Fibroblast of lung (primary cell): ENCODE data around the gene RNU4-1. TPM values are rescaled to one million over a fixed set of nuclear protein-coding genes. Genes with fewer than 3 reads are reported as not detected.

Experiments used
- DNase-seq, 2 donors: peaks; one replicate each; pipeline versions ENCODE4 v3.0.0 to v3.0.0-alpha.2; 2010; ENCODE audit warnings: low read depth in 2 of 2
- H2AFZ ChIP-seq: 2 replicates; pipeline ENCODE4 v1.5.1; 2012; ENCODE audit warnings: low read length, control low read depth, inconsistent platforms
- H3K27ac ChIP-seq: 2 replicates; pipeline ENCODE4 v1.5.1; 2011; ENCODE audit warnings: low read length, control low read depth; ENCODE audit not compliant: insufficient read depth
- H3K27me3 ChIP-seq: 2 replicates; pipeline ENCODE4 v1.5.1; 2011; ENCODE audit warnings: mild to moderate bottlenecking, low read length; ENCODE audit not compliant: control insufficient read depth, insufficient read depth
- H3K36me3 ChIP-seq: 2 replicates; pipeline ENCODE4 v1.5.1; 2011; ENCODE audit warnings: low read length; ENCODE audit not compliant: control insufficient read depth, insufficient read depth
- H3K4me1 ChIP-seq: 2 replicates; pipeline ENCODE4 v1.5.1; 2011; ENCODE audit warnings: low read length; ENCODE audit not compliant: control insufficient read depth, insufficient read depth; ENCODE audit errors: extremely low read depth
- H3K4me2 ChIP-seq: 2 replicates; pipeline ENCODE4 v1.5.1; 2011; ENCODE audit warnings: low read length, control low read depth; ENCODE audit not compliant: insufficient read depth; ENCODE audit errors: extremely low read depth
- H3K4me3 ChIP-seq, 4 experiments: fragments of 200-600 bp in 1 of 4; sonication (generic) in 1 of 4; replicated peaks in 1 of 4; 2 replicates each; pipeline ENCODE4 v1.5.1; 2011 to 2016; ENCODE audit warnings: low read length in 4 of 4, low read depth in 3 of 4, mild to moderate bottlenecking in 3 of 4, control low read depth in 2 of 4, inconsistent platforms in 1 of 4, mixed read lengths in 1 of 4; ENCODE audit not compliant: insufficient read depth in 1 of 4; ENCODE audit errors: control extremely low read depth in 1 of 4
- H3K79me2 ChIP-seq: 2 replicates; pipeline ENCODE4 v1.5.1; 2012; ENCODE audit warnings: mild to moderate bottlenecking, low read length, inconsistent platforms; ENCODE audit not compliant: control insufficient read depth, insufficient read depth
- H3K9ac ChIP-seq: 2 replicates; pipeline ENCODE4 v1.5.1; 2011; ENCODE audit warnings: mild to moderate bottlenecking, low read length, control low read depth; ENCODE audit not compliant: insufficient read depth
- H3K9me3 ChIP-seq: 2 replicates; pipeline ENCODE4 v1.5.1; 2012; ENCODE audit warnings: low read depth, low read length; ENCODE audit not compliant: control insufficient read depth, insufficient read depth
- H4K20me1 ChIP-seq: 2 replicates; pipeline ENCODE4 v1.5.1; 2011; ENCODE audit warnings: low read length; ENCODE audit not compliant: control insufficient read depth, insufficient read depth; ENCODE audit errors: extremely low read depth
- CTCF ChIP-seq, 2 donors: IDR thresholded peaks in 1 of 2; conservative IDR thresholded peaks in 1 of 2; 1 replicate in 1 of 2; 2 replicates in 1 of 2; pipeline ENCODE4 v1.5.1; 2011 to 2012; ENCODE audit warnings: low read length in 2 of 2, control low read depth in 1 of 2, inconsistent platforms in 1 of 2, low read depth in 1 of 2, mild to moderate bottlenecking in 1 of 2
- EZH2 ChIP-seq: IDR thresholded peaks from 2 replicates; pipeline ENCODE4 v1.5.1; 2012; ENCODE audit warnings: low read length, control low read depth, mild to moderate bottlenecking; ENCODE audit errors: missing control alignments
- polyA plus RNA-seq, 2 donors: library from polyadenylated mRNA; depleted of rRNA in 1 of 2; stranded (reverse) in 1 of 2; unstranded in 1 of 2; fragments of >200 nt; gene quantifications; 2 replicates each; pipeline ENCODE4 v1.2.1, GENCODE V29; 2011 to 2012; ENCODE audit warnings: missing spikeins in 1 of 2
- total RNA-seq: library from RNA; depleted of rRNA; stranded (reverse); fragments of >200 nt; gene quantifications from 2 replicates; pipeline ENCODE4 v1.2.1, GENCODE V29; 2014

The RNU4-1 gene
- total and polyA plus RNA-seq, 2 donors (not counting 1 experiment from before 2014, with no cell fraction given): under 0.01 TPM; not detected in 1

GRCh38 chr12:120264086-120264903 is 28.7 kb downstream of the RNU4-1 start:
- Histone ChIP-seq H3K4me2 (peak overlapping the region; percentile 99), H3K4me1 (peaks cover 16% of the 10 kb centered on the region), H3K79me2 (peaks cover 62% of the 10 kb centered on the region), H3K9ac (peak overlapping the region; percentile 77), H3K9me3 (no peaks in the 10 kb centered on the region), H3K27me3 (no peaks in the 10 kb centered on the region), H3K4me3 (peak overlapping the region; percentile 67 to 92 (median 85)), H4K20me1 (no peaks in the 10 kb centered on the region), H2AFZ (no peak overlapping the region), H3K36me3 (no peaks in the 10 kb centered on the region), H3K27ac (peak overlapping the region; percentile 50)
- no peak for TF ChIP-seq CTCF (conservative IDR thresholded peaks at IDR 0.05 in 1 of 2, IDR thresholded peaks at IDR 0.05 in 1 of 2; ENCODE audit: low read depth in 1 of 2, low read length in 2 of 2)
- no peak for DNase-seq

- Histone ChIP-seq H3K4me1 (peaks cover 16% of the 10 kb centered on the region), H2AFZ (no peak overlapping the region), H3K27ac (peak overlapping the region; percentile 50), H3K4me3 (peak overlapping the region; percentile 67 to 92 (median 85)), H3K36me3 (no peaks in the 10 kb centered on the region), H3K27me3 (no peaks in the 10 kb centered on the region), H3K9ac (peak overlapping the region; percentile 45), H3K79me2 (peaks cover 67% of the 10 kb centered on the region), H4K20me1 (no peaks in the 10 kb centered on the region), H3K9me3 (no peaks in the 10 kb centered on the region), H3K4me2 (peak overlapping the region; percentile 99)
- no peak for TF ChIP-seq CTCF (conservative IDR thresholded peaks at IDR 0.05 in 1 of 2, IDR thresholded peaks at IDR 0.05 in 1 of 2; ENCODE audit: low read depth in 1 of 2, low read length in 2 of 2)
- no peak for DNase-seq
These were observed 29.3 kb downstream of the RNU4-1 start for GRCh38 chr12:120263748-120264085.

- peaks cover 20% of the 10 kb centered on the region for H3K4me1 ChIP-seq
- peak overlapping the region; percentile 50 for H3K27ac ChIP-seq
- H3K9me3 ChIP-seq: no peaks in the 10 kb centered on the region
- peak overlapping the region; percentile 99 for H3K4me2 ChIP-seq
- no peaks in the 10 kb centered on the region for H3K36me3 ChIP-seq
- peak overlapping the region; percentile 67 to 92 (median 85) for H3K4me3 ChIP-seq
- peaks cover 73% of the 10 kb centered on the region for H3K79me2 ChIP-seq
- H3K27me3 ChIP-seq: no peaks in the 10 kb centered on the region
- H2AFZ ChIP-seq: no peak overlapping the region
- H4K20me1 ChIP-seq: no peaks in the 10 kb centered on the region
- DNase-seq: no peak
- peak overlapping the region; percentile 34 for H3K9ac ChIP-seq
- TF ChIP-seq EZH2 (no peak), CTCF (conservative IDR thresholded peaks at IDR 0.05 in 1 of 2, IDR thresholded peaks at IDR 0.05 in 1 of 2; ENCODE audit: low read depth in 1 of 2, low read length in 2 of 2) (no peak)
These were observed 29.9 kb downstream of the RNU4-1 start for GRCh38 chr12:120262852-120263747.
